ENCODE measurements around the gene RAD51B. TPM values are rescaled to one million over a fixed set of nuclear protein-coding genes. Genes with fewer than 3 reads are reported as not detected.
A peak's percentile ranks its signal among the peaks of the same experiment; 100 is the strongest.

RAD51B gene
- total RNA-seq, 2 donors from 2014 or later = 22.8 to 33.8 TPM

- Mint-ChIP-seq H3K4me1 (peaks cover 14% of the 10 kb centered on the region), H3K27me3 (ENCODE audit: insufficient read depth) (no peaks in the 10 kb centered on the region), H3K9me3 (no peaks in the 10 kb centered on the region), H3K4me3 (no peak overlapping the region), H3K36me3 (ENCODE audit: low read depth) (no peaks in the 10 kb centered on the region), H3K27ac (no peak overlapping the region)
- Histone ChIP-seq H3K4me1 (ENCODE audit: control insufficient read depth, insufficient read depth, low read length) (no peaks in the 10 kb centered on the region), H3K9me3 (ENCODE audit: control insufficient read depth, low read length) (no peaks in the 10 kb centered on the region), H3K4me3 (ENCODE audit: low read length) (no peak overlapping the region), H3K27ac (ENCODE audit: low read depth, low read length) (peak overlapping the region; percentile 7), H3K36me3 (ENCODE audit: control insufficient read depth, insufficient read depth, low read length) (no peaks in the 10 kb centered on the region), H3K27me3 (ENCODE audit: control insufficient read depth, insufficient read depth, low read length, poor library complexity, severe bottlenecking) (no peaks in the 10 kb centered on the region), H3K9ac (ENCODE audit: extremely low read depth, low read length, poor library complexity, severe bottlenecking) (no peak overlapping the region)
- TF ChIP-seq CTCF (conservative IDR thresholded peaks at IDR 0.05) = no peak
- WGBS, 2 experiments (ENCODE audit: insufficient coverage in 1 of 2, insufficient read length in 1 of 2) = 92 to 96% methylated on average over 2 to 11 of the region's 11 CpGs
- no peak for DNase-seq
These were observed 690.9 kb downstream of the RAD51B start for GRCh38 chr14:68510201-68511128.

- WGBS, 2 experiments (ENCODE audit: insufficient coverage in 1 of 2, insufficient read length in 1 of 2) = 88 to 95% methylated on average over 4 of the region's 4 CpGs
- H3K27ac Mint-ChIP-seq = no peak overlapping the region
- no peak overlapping the region for H3K27ac ChIP-seq (ENCODE audit: low read depth, low read length)
These were observed 691.8 kb downstream of the RAD51B start for GRCh38 chr14:68511129-68512047.

More at GRCh38 chr14:68511129-68512047, 691.8 kb downstream of the RAD51B start:
- H3K9ac ChIP-seq (ENCODE audit: extremely low read depth, low read length, poor library complexity, severe bottlenecking) = no peak overlapping the region
- H3K9me3 ChIP-seq (ENCODE audit: control insufficient read depth, low read length) = no peaks in the 10 kb centered on the region
- Mint-ChIP-seq H3K4me1 (peaks cover 7% of the 10 kb centered on the region), H3K36me3 (ENCODE audit: low read depth) (no peaks in the 10 kb centered on the region), H3K4me3 (no peak overlapping the region), H3K27me3 (ENCODE audit: insufficient read depth) (no peaks in the 10 kb centered on the region), H3K9me3 (no peaks in the 10 kb centered on the region)
- no peaks in the 10 kb centered on the region for H3K4me1 ChIP-seq (ENCODE audit: control insufficient read depth, insufficient read depth, low read length)
- no peak overlapping the region for H3K4me3 ChIP-seq (ENCODE audit: low read length)
- peak; percentile 37 for TF ChIP-seq CTCF (conservative IDR thresholded peaks at IDR 0.05)
- H3K27me3 ChIP-seq (ENCODE audit: control insufficient read depth, insufficient read depth, low read length, poor library complexity, severe bottlenecking) = no peaks in the 10 kb centered on the region
- DNase-seq = no peak
- no peaks in the 10 kb centered on the region for H3K36me3 ChIP-seq (ENCODE audit: control insufficient read depth, insufficient read depth, low read length)

Data from endodermal cell (in vitro differentiated cells).